HG02870 (cell line): ENCODE results near the gene CFAP141.

Source experiments
- ATAC-seq: cut with Tn5 transposase; IDR thresholded peaks from one replicate; pipeline ENCODE4 v1.9.1; 2021; ENCODE audit warnings: mild to moderate bottlenecking, moderate library complexity; ENCODE audit not compliant: unreplicated experiment

Gene CFAP141

DNA sequence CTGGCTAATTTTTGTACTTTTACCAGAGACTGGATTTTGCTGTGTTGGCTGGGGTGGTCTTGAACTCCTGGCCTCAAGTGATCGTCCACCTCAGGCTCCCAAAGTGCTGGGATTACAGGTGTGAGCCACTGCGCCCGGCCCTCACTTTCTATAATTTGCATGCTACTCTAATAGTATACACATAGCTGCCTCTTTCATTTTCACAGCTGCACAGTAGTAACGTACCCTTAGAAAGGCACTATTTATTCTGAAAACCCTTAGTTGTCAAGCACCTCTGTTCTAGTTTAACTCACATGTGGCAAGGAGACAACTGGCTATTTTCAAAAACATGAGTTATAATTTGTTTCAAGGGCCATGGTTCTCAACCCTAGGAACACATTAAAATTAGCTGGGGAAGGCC, 31.5 kb downstream of the CFAP141 start:
- no peak for ATAC-seq

GRCh38 chr1:154171880-154172279, 34.3 kb downstream of the CFAP141 start:
- ATAC-seq: no peak

- no peak for ATAC-seq
Measured at GRCh38 chr1:154171223-154171583, 34.9 kb downstream of the CFAP141 start.

DNA sequence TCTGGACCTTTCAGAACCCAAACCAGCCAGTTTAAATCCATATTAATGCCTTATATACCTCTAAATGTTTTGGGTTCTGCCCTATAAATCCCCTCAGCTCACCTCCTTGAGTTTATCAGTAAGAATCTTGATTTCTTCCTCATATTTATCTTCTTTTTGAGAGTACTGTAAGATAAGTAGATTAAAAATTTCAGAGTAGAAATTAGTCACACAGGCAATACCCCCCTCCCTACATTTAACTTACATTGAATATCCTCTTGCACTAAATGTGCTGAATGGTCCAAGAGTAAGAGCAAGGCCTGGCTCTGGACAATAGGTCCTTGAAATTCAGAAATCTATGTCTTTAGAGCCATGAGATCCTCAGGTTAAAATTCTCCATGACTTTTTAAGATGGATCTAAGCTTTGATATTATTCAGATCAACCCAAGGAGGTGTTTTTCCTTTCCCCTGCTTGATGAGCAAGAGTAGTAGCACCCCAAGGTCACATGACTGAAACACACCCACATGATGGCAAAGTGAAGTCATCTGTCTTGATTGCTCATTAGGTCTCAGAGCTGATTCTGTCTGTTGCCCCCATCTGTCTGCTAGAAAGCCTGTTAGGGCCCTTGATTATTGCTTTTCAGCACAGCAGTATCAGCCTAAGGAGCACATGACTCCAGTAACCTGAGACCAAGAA, 35.4 kb downstream of the CFAP141 start:
- no peak for ATAC-seq

- ATAC-seq: no peak
Measured at GRCh38 chr1:154167461-154167860, 38.7 kb downstream of the CFAP141 start.

DNA sequence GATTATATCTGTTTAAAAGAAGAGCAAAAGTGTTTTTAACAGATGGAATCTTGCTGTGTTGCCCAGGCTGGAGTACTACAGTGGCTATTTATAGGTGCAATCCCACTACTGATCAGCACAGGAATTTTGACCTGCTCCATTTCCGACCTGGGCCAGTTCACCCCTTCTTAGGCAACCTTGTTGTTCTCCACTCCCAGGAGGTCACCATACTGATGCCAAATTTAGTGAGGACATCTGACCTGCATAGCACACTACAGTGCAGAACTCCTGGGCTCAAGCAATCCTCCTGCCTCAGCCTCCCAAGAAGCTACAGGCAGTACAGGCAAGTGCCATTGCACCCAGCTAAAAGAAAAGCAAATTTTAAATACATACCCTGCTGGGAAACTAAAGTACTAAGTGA, 39.9 kb downstream of the CFAP141 start:
- ATAC-seq: no peak

DNA sequence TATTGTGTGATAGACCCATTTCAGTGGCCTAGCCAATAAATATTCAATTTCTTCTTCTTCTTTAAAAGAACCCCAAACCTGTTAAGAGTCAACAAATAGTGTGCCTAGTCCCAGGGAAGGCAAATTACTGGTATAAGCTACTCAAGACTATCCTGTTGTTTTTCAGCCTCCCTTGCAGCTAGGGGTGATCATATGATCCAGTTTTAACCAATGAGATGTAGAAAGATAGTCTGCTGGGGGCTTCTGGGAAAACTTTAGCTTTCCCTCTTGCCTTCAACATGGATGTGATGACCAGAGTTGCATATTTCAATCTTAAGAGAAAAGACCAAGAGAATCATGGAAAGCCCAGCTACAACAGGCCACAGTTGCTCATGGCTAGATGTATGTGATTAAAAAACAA, 46.6 kb downstream of the CFAP141 start:
- ATAC-seq: no peak

DNA sequence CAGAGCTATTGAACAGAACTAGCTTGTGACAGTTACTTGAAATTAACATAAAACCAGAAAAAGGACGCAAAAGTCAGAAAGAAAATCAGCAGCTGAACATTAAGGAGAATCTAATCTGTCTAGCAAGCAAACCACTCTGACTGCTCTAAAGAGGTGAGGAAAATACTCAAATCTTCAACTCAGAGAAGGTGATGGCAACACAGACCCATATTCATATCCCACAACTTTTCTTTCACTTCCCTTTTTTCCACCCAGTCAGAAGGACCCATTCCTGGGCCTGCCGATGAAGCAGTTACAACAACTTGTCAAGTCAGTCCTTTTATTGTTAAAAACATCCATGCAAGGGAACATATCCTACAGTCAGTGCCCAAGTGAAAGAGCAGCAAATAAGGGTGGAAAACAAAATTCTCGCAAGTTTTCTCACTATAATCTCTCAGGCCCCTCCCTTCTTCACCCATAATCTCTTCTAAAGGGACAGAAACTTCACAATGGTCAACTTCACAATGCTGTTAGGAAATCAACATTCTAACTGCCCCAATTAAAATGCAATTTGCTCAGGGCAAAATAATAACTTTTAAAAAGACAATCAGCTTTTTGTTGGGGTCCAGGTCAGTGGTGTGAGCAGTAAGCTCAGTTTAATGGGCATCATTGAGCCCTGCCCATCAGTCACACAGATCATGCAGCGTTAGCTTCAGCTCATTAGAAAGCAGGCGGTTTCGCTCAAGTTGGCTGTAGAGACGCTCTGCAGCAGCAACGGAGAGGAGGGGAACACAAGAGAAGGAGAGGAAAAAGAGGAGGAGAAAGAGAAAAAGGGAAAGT, 47.6 kb downstream of the CFAP141 start:
- no peak for ATAC-seq

GRCh38 chr1:154157520-154158306, 48.4 kb downstream of the CFAP141 start:
- ATAC-seq: peak; percentile 79

DNA sequence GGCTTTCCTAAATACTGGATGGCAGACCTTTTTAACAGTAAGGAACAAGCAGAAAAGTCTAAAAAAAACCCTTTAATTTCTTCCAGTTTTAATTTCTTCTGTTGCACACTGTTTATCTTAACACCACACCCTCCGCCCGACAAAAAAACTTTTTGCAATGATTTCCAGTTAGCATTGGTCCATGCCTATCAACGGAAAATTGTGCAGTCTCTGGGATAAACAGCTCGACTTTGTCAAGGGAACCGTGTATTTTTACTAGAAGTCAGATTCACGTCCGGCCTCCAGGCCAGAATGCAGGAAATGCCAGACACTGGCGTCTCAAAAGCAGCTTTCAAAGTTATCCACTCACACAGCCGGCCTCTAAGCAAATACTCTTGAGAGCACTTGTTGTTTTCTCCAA, 50.9 kb downstream of the CFAP141 start:
- ATAC-seq: no peak

DNA sequence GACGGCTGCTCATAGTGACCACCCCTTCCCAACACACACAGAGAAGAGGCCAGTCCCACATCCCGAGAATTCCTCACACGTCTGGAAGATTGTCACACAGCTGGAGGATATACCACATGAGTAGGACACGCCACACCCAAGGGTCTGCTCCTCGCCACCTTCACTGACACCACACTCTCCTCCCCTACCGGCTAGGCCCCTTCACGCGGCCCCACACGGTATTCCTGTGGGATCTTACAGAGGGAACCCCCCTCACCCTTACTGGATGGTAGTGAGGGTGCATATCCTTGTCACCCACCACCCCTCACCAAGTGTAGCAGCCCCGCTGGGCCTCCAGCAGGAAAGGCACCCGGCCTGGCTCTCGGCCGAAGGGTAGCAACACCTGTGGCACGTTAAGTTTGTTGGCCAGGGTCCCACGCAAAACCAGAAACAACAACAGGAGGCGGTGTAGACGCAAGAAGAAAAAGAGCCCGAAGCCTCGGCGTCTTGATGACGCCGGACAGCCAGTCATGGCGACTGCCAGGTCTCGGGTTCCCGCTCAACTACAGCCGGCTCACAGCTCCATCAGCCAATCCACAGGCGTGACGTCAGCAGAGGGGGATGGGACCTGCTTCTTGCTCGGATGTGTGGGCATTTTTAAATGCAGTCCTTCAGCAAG, 51.5 kb downstream of the CFAP141 start, which contains the start of gene NUP210L:
NUP210L (minus strand) TSS at position 540 of the 658 bp plus-strand sequence.
- no peak for ATAC-seq

DNA sequence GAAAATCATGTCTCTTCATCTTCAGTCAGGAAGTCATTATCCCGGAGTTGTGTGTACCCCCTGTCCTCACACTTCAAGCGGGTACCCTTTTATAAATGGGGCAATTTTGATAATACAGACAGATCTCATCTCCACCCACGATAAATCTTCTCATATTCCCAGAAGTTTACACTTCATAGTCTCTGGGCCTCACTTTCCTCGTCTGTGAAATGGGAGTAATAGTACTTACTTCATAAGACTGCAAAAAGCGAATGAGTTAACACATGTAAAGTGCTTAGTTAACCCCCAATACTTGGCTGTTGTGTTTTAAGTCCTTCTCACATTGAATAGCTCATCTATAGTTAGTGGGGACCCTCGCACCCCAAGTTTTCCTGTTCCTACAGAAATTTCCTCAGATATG, 52.1 kb downstream of the CFAP141 start:
- ATAC-seq: no peak

GRCh38 chr1:154151311-154151710, 54.8 kb downstream of the CFAP141 start:
- ATAC-seq: no peak
